Amygdala (tissue), 56 donors: ENCODE measurements around the gene APOC4.
"Not testable (repeated sequence)": the region's sequence is repeated elsewhere in the genome, so short reads cannot be mapped to it uniquely, and the experiment has no call there.

Experiments
- DNase-seq, 56 donors: peaks; one replicate each; lab custom pipeline; 2025; lab: John Stamatoyannopoulos, UW

APOC4 gene

GRCh38 chr19:44954649-44955504 lies 12.8 kb downstream of the APOC4 start, which contains the start of gene CLPTM1:
TSS of gene CLPTM1 (plus strand) at chr19:44955380. CDS start at chr19:44955396, 16 bp downstream.
- peak; percentile 67 to 98 (median 92) for DNase-seq

DNA sequence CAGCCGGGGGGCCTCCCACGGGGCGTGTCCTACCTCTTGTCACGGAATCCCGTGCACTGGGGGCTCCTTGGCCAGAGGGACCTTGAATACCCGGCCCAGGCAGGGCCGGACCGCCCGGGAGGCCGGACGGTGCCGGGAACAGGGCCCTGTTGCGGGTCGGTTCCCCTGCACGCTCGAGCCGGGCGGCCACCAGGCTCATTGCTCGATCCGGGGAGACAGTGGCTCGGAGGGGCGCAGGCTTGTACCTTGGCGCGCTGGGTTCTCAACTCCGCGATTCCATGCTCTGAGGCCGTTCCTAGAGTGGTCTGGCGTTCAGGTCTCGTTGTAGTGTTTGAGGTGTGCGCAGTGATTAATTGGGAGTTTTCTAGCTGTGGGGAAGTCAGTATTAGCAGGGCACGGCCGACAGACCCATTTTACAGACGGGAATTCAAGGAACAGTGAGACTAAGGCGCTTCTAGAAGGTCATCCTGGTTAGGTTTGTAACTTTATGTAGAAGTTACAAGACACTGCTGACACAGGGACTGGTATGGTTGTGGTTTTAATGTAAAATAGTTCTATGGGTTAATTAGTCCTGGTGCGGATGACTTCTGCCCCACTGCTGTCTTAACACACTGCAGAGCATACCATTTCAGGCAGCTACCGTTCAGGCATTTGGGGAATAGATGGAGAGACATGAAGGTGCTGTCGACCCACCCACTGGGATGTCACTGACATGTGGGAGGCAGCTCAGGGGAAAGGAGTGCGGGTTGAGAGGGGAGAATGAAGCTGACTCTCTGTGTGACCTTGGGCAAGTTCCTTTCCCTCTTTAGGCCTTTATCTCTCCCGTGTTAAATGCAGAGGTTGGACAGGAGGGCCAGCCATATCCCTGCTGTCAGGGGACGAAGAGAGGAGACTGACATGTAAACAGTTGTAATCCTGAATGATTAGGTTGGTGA lies 13.7 kb downstream of the APOC4 start:
- no peak for DNase-seq

DNA sequence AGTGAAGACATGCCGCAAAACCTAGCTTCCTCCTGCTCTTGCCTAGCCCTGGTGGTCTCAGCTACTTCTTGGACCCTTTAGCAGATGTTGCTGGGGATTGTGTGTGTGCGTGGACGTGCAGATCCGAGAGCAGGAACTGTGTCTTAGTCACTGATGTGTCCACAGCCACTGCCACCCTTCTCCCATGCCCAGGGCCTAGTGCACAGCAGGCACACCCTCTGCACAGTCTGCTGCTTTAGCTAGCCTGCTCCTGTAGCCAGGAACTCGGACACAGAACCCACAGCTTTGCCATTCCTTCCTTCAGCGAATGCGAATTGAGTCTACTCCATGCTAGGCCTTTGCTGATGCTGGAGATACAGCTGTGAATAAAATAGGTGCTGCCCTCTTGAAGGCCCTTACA lies 15.5 kb downstream of the APOC4 start:
- no peak for DNase-seq

- no peak for DNase-seq
Observed at GRCh38 chr19:44958090-44958489, 16.1 kb downstream of the APOC4 start.

GRCh38 chr19:44959691-44960090 lies 17.7 kb downstream of the APOC4 start:
- no peak for DNase-seq

- no peak for DNase-seq
Observed at GRCh38 chr19:44960906-44961728, 19.1 kb downstream of the APOC4 start.

GRCh38 chr19:44961821-44962220 lies 19.8 kb downstream of the APOC4 start:
- DNase-seq: no peak

DNA sequence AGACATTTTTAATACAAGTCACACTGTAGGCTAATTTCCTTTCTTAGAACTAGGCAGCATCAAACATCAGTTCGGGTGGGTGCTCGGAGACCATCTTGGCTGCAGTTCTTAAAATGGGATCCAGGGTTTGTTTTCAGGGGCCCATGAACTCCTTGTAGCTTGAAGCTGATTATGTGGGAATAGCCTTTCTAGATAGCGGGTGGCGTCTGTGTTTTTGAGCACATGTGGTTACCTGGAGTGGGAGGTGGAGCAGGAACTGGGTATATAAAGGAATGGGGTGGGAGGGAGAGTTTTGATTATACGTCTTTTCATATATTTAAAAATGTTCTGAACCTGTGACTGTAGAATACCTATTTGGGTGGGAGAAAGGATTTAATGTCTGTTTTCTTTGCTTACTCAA lies 26.1 kb downstream of the APOC4 start:
- DNase-seq: no peak

DNA sequence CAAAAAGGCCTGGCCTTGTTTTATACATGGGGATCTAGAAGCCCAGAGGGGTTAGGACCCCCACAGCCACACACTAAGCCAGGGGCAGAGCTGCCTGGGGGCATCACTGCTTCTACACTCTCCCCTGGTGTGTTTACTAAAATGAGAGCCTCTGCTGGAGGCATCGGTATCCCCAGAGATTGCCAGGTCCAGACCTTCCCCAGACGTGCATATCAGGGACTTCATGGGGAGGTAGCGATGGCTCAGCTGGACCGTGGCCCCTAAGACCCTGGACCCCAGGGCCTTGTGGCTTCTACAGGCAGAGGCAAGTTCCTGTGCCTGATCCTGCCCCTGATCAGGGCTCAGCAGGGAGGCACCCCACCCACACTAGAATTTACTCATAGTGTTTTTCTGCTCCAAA lies 26.6 kb downstream of the APOC4 start:
- DNase-seq: no peak

DNA sequence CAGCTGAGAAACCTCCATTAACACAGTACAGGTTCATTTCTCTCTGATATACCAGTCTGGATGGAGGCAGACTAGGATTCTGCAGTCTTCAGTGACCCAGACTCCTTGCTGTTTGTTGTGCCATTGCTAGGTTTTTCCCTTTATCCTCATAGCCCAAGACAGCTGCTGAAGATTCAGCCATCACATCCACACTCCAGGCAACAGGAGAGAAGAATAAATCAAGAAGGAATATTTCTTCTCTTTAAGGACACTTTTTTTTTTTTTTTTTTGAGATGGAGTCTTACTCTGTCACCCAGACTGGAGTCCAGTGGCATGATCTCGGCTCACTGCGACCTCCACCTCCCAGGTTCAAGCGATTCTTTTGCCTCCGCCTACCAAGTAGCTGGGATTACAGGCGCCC lies 27.4 kb downstream of the APOC4 start:
- DNase-seq: no peak

GRCh38 chr19:44971451-44971850 lies 29.4 kb downstream of the APOC4 start:
- DNase-seq: not testable (repeated sequence)

- DNase-seq: no peak
Observed at GRCh38 chr19:44972802-44973201, 30.8 kb downstream of the APOC4 start.

DNA sequence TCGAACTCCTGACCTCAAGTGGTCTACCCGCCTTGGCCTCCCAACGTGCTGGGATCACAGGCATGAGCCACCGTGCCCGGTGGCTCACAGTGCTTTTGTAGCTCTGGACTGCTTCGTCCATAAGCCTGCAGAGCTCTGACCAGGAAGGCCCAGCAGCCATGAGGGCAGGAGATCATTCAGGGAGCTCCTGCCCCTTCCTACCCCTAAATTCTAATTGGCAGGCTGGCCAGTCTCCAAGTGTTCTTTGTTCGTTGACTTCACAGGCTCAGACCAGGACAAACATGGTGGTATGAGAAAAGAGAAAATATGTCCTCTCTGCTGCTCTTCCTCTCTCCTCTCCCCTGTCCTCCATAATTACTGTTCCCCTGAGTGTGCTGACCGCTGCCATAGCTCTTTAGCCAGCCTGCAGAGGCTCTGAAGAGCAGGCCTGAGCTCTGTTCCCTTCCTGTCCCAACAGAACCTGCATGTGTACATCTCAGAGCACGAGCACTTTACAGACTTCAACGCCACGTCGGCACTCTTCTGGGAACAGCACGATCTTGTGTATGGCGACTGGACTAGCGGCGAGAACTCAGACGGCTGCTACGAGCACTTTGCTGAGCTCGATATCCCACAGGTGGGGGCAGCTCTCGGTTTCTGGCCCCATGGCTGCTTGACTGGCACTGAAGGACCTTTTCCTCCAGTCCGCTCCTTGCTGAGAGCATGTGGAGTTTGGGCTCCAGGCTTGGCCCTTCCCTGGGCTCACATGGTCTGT lies 32.1 kb downstream of the APOC4 start:
- DNase-seq: no peak

DNA sequence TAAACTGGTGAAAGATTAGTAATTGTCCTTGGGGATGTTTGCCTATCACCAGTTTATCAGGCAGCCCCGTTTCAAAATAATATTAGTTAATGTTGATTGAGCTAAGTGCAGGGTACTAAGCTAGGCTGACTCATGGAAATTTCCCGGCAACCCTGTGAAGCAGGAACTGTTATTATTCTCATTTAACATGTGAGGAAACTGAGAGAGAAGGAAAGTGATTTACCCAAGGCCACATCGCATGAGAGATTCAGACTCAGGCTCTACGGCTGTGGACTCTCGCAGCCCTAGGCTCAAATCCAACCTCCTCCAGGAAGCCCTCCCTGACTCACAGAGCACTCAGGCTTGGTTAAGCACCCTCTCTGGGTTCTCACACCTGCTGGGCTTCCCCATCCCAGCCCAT lies 32.8 kb downstream of the APOC4 start:
- no peak for DNase-seq

- no peak for DNase-seq
Observed at GRCh38 chr19:44975444-44975843, 33.4 kb downstream of the APOC4 start.

DNA sequence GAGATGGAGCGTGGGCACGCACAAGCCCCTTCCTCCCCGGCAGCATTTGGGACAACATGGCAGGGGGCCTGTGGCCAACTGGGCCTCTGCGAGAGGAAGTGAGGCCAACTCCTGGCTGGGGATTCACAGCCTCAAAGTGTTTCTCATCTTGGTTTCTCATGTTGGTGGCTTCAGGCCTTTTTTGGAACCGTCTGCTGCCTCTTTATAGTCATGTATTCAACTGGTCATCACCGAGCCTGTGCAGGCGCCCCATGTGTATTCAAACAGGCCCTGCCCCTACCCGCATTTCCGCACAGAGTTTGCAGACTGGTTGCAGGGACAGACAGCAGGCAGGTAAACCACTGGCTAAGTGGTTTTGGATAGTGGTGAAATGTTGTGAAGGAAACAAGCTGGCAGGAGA lies 42.0 kb downstream of the APOC4 start:
- no peak for DNase-seq

- no peak for DNase-seq
Observed at GRCh38 chr19:44985445-44985844, 43.4 kb downstream of the APOC4 start.

- no peak for DNase-seq
Observed at GRCh38 chr19:44986389-44986788, 44.4 kb downstream of the APOC4 start.

GRCh38 chr19:44987148-44987675 lies 45.2 kb downstream of the APOC4 start:
- no peak for DNase-seq

GRCh38 chr19:44988273-44988672 lies 46.2 kb downstream of the APOC4 start:
- no peak for DNase-seq
